SJSA1 (cell line): ENCODE data around the gene CCDC110. TPM values are rescaled to one million over a fixed set of nuclear protein-coding genes. Genes with fewer than 3 reads are reported as not detected.
A peak's percentile ranks its signal among the peaks of the same experiment; 100 is the strongest.

Source experiments
- DNase-seq, 2 experiments: peaks; one replicate each; pipeline ENCODE4 v3.0.0-alpha.2; 2015 to 2020; ENCODE audit warnings: low spot score in 2 of 2, low read depth in 1 of 2
- H3K27ac ChIP-seq: fragments of 250-450 bp; sonication (Bioruptor Pico); 2 replicates; pipeline ENCODE4 v1.5.1; 2020; ENCODE audit warnings: mild to moderate bottlenecking, moderate library complexity
- H3K27me3 ChIP-seq: fragments of 250-450 bp; sonication (Bioruptor Pico); replicated peaks from 2 replicates; pipeline ENCODE4 v1.5.1; 2020; ENCODE audit warnings: mild to moderate bottlenecking, moderate library complexity
- H3K36me3 ChIP-seq: fragments of 250-450 bp; sonication (Bioruptor Pico); 2 replicates; pipeline ENCODE4 v1.5.1; 2020; ENCODE audit warnings: mild to moderate bottlenecking
- H3K4me1 ChIP-seq: fragments of 250-450 bp; sonication (Bioruptor Pico); replicated peaks from 2 replicates; pipeline ENCODE4 v1.6.1; 2021; ENCODE audit warnings: mild to moderate bottlenecking
- H3K4me3 ChIP-seq: fragments of 250-450 bp; sonication (Bioruptor Pico); 2 replicates; pipeline ENCODE4 v1.5.1; 2020; ENCODE audit warnings: mild to moderate bottlenecking
- H3K9me3 ChIP-seq: fragments of 250-450 bp; sonication (Bioruptor Pico); replicated peaks from 2 replicates; pipeline ENCODE4 v1.5.1; 2020; ENCODE audit warnings: mild to moderate bottlenecking
- total RNA-seq: library from RNA; depleted of rRNA; stranded (reverse); fragments of >200 nt; shearing (Covaris generic); gene quantifications from 2 replicates; pipeline ENCODE4 v1.2.3, GENCODE V29; 2014

Gene CCDC110
- total RNA-seq, 1 experiment from 2014 or later, result 0.71 TPM

- Histone ChIP-seq H3K36me3 (peaks cover 29% of the 10 kb centered on the region), H3K27ac (no peak overlapping the region), H3K4me3 (no peak overlapping the region), H3K27me3 (no peaks in the 10 kb centered on the region), H3K9me3 (no peaks in the 10 kb centered on the region), H3K4me1 (no peaks in the 10 kb centered on the region)
- no peak for DNase-seq
These were observed 30.9 kb upstream of the CCDC110 start for GRCh38 chr4:185502386-185502785.

GRCh38 chr4:185500576-185500975 is 29.0 kb upstream of the CCDC110 start:
- H3K36me3 ChIP-seq, result peaks cover 29% of the 10 kb centered on the region
- no peak for DNase-seq
- H3K4me1 ChIP-seq, result no peaks in the 10 kb centered on the region
- H3K4me3 ChIP-seq, result no peak overlapping the region
- no peaks in the 10 kb centered on the region for H3K27me3 ChIP-seq
- H3K27ac ChIP-seq, result no peak overlapping the region
- no peaks in the 10 kb centered on the region for H3K9me3 ChIP-seq

- no peak for DNase-seq
- Histone ChIP-seq H3K4me3 (no peak overlapping the region), H3K36me3 (peaks cover 29% of the 10 kb centered on the region), H3K9me3 (no peaks in the 10 kb centered on the region), H3K27ac (no peak overlapping the region), H3K4me1 (no peaks in the 10 kb centered on the region), H3K27me3 (no peaks in the 10 kb centered on the region)
These were observed 28.5 kb upstream of the CCDC110 start for GRCh38 chr4:185500035-185500434.

- Histone ChIP-seq H3K36me3 (no peaks in the 10 kb centered on the region), H3K9me3 (no peaks in the 10 kb centered on the region), H3K4me1 (no peaks in the 10 kb centered on the region), H3K4me3 (no peak overlapping the region), H3K27me3 (peaks cover 2% of the 10 kb centered on the region; the same call in 1 of the 2 replicates), H3K27ac (no peak overlapping the region)
- DNase-seq, result no peak
These were observed 17.1 kb upstream of the CCDC110 start for GRCh38 chr4:185488650-185489049.

- no peak overlapping the region for H3K4me3 ChIP-seq
- no peaks in the 10 kb centered on the region for H3K9me3 ChIP-seq
- peaks cover 2% of the 10 kb centered on the region for H3K27me3 ChIP-seq
- DNase-seq, result no peak
- no peaks in the 10 kb centered on the region for H3K36me3 ChIP-seq
- no peak overlapping the region for H3K27ac ChIP-seq
- no peaks in the 10 kb centered on the region for H3K4me1 ChIP-seq
These were observed 9.9 kb upstream of the CCDC110 start for GRCh38 chr4:185481401-185481800.

GRCh38 chr4:185480016-185480732 is 8.6 kb upstream of the CCDC110 start:
- no peak overlapping the region for H3K27ac ChIP-seq

GRCh38 chr4:185479507-185479971 is 8.0 kb upstream of the CCDC110 start:
- H3K27ac ChIP-seq, result no peak overlapping the region
- no peak overlapping the region for H3K4me3 ChIP-seq
- H3K9me3 ChIP-seq, result no peaks in the 10 kb centered on the region
- no peak for DNase-seq
- no peaks in the 10 kb centered on the region for H3K4me1 ChIP-seq
- H3K27me3 ChIP-seq, result no peaks in the 10 kb centered on the region; the same call in none of the 2 replicates
- H3K36me3 ChIP-seq, result no peaks in the 10 kb centered on the region

More at GRCh38 chr4:185480016-185480732, 8.6 kb upstream of the CCDC110 start:
- Histone ChIP-seq H3K27me3 (peaks cover 2% of the 10 kb centered on the region), H3K4me1 (no peaks in the 10 kb centered on the region), H3K9me3 (no peaks in the 10 kb centered on the region), H3K4me3 (no peak overlapping the region), H3K36me3 (no peaks in the 10 kb centered on the region)
- no peak for DNase-seq

- Histone ChIP-seq H3K4me3 (no peak overlapping the region), H3K27ac (no peak overlapping the region), H3K36me3 (no peaks in the 10 kb centered on the region), H3K27me3 (peaks cover 15% of the 10 kb centered on the region; the same call in 1 of the 2 replicates), H3K4me1 (peaks cover 10% of the 10 kb centered on the region), H3K9me3 (peaks cover 4% of the 10 kb centered on the region; the same call in 1 of the 2 replicates)
- no peak for DNase-seq
These were observed 1.7 kb upstream of the CCDC110 start for GRCh38 chr4:185473247-185473646.

- Histone ChIP-seq H3K27ac (no peak overlapping the region), H3K27me3 (peaks cover 15% of the 10 kb centered on the region), H3K9me3 (peaks cover 4% of the 10 kb centered on the region; the same call in 1 of the 2 replicates), H3K4me1 (peaks cover 10% of the 10 kb centered on the region), H3K36me3 (no peaks in the 10 kb centered on the region), H3K4me3 (peak overlapping the region; percentile 69)
- no peak for DNase-seq
These were observed 590 bp upstream of the CCDC110 start for GRCh38 chr4:185472103-185472542.

GRCh38 chr4:185470501-185471195 is 885 bp downstream of the CCDC110 start:
- H3K9me3 ChIP-seq, result peaks cover 4% of the 10 kb centered on the region; the same call in 1 of the 2 replicates
- peaks cover 10% of the 10 kb centered on the region for H3K4me1 ChIP-seq
- H3K4me3 ChIP-seq, result peak overlapping the region; percentile 43
- H3K36me3 ChIP-seq, result no peaks in the 10 kb centered on the region
- DNase-seq, result peak in 1 of 2 experiments; percentile 30
- peaks cover 15% of the 10 kb centered on the region for H3K27me3 ChIP-seq
- no peak overlapping the region for H3K27ac ChIP-seq

GRCh38 chr4:185469580-185470154 is 1.9 kb downstream of the CCDC110 start:
- Histone ChIP-seq H3K27ac (no peak overlapping the region), H3K4me1 (peaks cover 10% of the 10 kb centered on the region), H3K9me3 (peaks cover 4% of the 10 kb centered on the region; the same call in 1 of the 2 replicates), H3K27me3 (peaks cover 15% of the 10 kb centered on the region), H3K36me3 (no peaks in the 10 kb centered on the region), H3K4me3 (no peak overlapping the region)
- no peak for DNase-seq

- no peak overlapping the region for H3K27ac ChIP-seq
- peaks cover 15% of the 10 kb centered on the region for H3K27me3 ChIP-seq
- H3K4me3 ChIP-seq, result no peak overlapping the region
- H3K9me3 ChIP-seq, result peaks cover 4% of the 10 kb centered on the region; the same call in 1 of the 2 replicates
- no peaks in the 10 kb centered on the region for H3K36me3 ChIP-seq
- peaks cover 10% of the 10 kb centered on the region for H3K4me1 ChIP-seq
- DNase-seq, result no peak
These were observed 2.5 kb downstream of the CCDC110 start for GRCh38 chr4:185468999-185469398.

GRCh38 chr4:185467991-185468390 is 3.5 kb downstream of the CCDC110 start:
- Histone ChIP-seq H3K27ac (no peak overlapping the region), H3K27me3 (peaks cover 15% of the 10 kb centered on the region), H3K4me1 (peaks cover 10% of the 10 kb centered on the region), H3K4me3 (no peak overlapping the region), H3K36me3 (no peaks in the 10 kb centered on the region), H3K9me3 (peaks cover 4% of the 10 kb centered on the region; the same call in 1 of the 2 replicates)
- DNase-seq, result no peak

- H3K36me3 ChIP-seq, result no peaks in the 10 kb centered on the region
- DNase-seq, result no peak
- no peak overlapping the region for H3K4me3 ChIP-seq
- H3K27ac ChIP-seq, result no peak overlapping the region
- peaks cover 4% of the 10 kb centered on the region; the same call in 1 of the 2 replicates for H3K9me3 ChIP-seq
- peaks cover 15% of the 10 kb centered on the region for H3K27me3 ChIP-seq
- peaks cover 10% of the 10 kb centered on the region for H3K4me1 ChIP-seq
These were observed 4.4 kb downstream of the CCDC110 start for GRCh38 chr4:185467101-185467500.
